CD4-positive, alpha-beta T cell (primary cell): ENCODE measurements around the gene PHKB. TPM values are rescaled to one million over a fixed set of nuclear protein-coding genes. Genes with fewer than 3 reads are reported as not detected.

ENCODE experiments used
- ATAC-seq: fragments of 200-7000 bp; cut with Tn5 transposase; one replicate; pipeline ENCODE4 v1.10.0; 2022; ENCODE audit warnings: mild to moderate bottlenecking; ENCODE audit not compliant: poor library complexity
- CTCF ChIA-PET: fragments of 350-600 bp; sonication (Branson Sonifier 250); formaldehyde crosslinking; loops from one replicate; lab custom pipeline; 2021; ENCODE audit warnings: antibody characterized with exemption, inconsistent platforms; lab: Charles Lee
- POLR2A ChIA-PET: fragments of 350-600 bp; sonication (Branson Sonifier 250); formaldehyde crosslinking; loops from one replicate; lab custom pipeline; 2021; ENCODE audit warnings: antibody characterized with exemption, inconsistent platforms; lab: Charles Lee
- DNase-seq, 14 experiments: peaks; one replicate each; pipeline ENCODE4 v3.0.0-alpha.2; 2013 to 2020; ENCODE audit warnings: mixed read lengths in 2 of 14
- H3K27ac ChIP-seq, 2 donors: one replicate each; pipeline versions ENCODE4 v1.5.1 to v1.7.0; 2013; ENCODE audit warnings: low read length in 2 of 2, low read depth in 1 of 2, mild to moderate bottlenecking in 1 of 2
- H3K27me3 ChIP-seq, 2 experiments: 1 replicate in 1 of 2; 2 replicates in 1 of 2; pipeline versions ENCODE4 v1.6.1 to v1.7.0; 2013; ENCODE audit warnings: low read length in 2 of 2, control low read depth in 1 of 2, mild to moderate bottlenecking in 1 of 2, moderate library complexity in 1 of 2; ENCODE audit not compliant: insufficient read depth in 2 of 2, control insufficient read depth in 1 of 2
- H3K36me3 ChIP-seq: one replicate; pipeline ENCODE4 v1.6.1; 2013; ENCODE audit warnings: low read length, control low read depth; ENCODE audit not compliant: insufficient read depth
- H3K4me1 ChIP-seq: one replicate; pipeline ENCODE4 v1.6.1; 2013; ENCODE audit warnings: low read length, control low read depth; ENCODE audit not compliant: insufficient read depth
- H3K4me3 ChIP-seq: one replicate; pipeline ENCODE4 v1.5.1; 2013; ENCODE audit warnings: mild to moderate bottlenecking, low read length, moderate library complexity
- H3K9me3 ChIP-seq, 2 experiments: 1 replicate in 1 of 2; 2 replicates in 1 of 2; pipeline versions ENCODE4 v1.6.1 to v1.7.0; 2013; ENCODE audit warnings: low read length in 2 of 2, mild to moderate bottlenecking in 2 of 2, control low read depth in 1 of 2, moderate library complexity in 1 of 2; ENCODE audit not compliant: control insufficient read depth in 1 of 2, insufficient read depth in 1 of 2
- H3K27ac Mint-ChIP-seq: one replicate; pipeline ENCODE4 v1.8.0; 2020; ENCODE audit warnings: mixed read lengths
- H3K27me3 Mint-ChIP-seq: one replicate; pipeline ENCODE4 v1.8.0; 2021; ENCODE audit warnings: mixed read lengths
- H3K36me3 Mint-ChIP-seq: one replicate; pipeline ENCODE4 v1.8.0; 2021; ENCODE audit warnings: low read depth, mixed read lengths
- H3K4me1 Mint-ChIP-seq: one replicate; pipeline ENCODE4 v1.8.0; 2021; ENCODE audit warnings: low read depth, mixed read lengths
- H3K4me3 Mint-ChIP-seq: one replicate; pipeline ENCODE4 v1.8.0; 2020; ENCODE audit warnings: mild to moderate bottlenecking, mixed read lengths
- H3K9me3 Mint-ChIP-seq: one replicate; pipeline ENCODE4 v1.8.0; 2020; ENCODE audit warnings: mixed read lengths
- CTCF ChIP-seq: fragments of 200-600 bp; IDR thresholded peaks from one replicate; pipeline ENCODE4 v1.8.0; 2022; ENCODE audit warnings: antibody characterized with exemption, mild to moderate bottlenecking
- intact Hi-C, 2 experiments: fragments of 100-400 bp; cut with DNase I in 1 of 2; cut with micrococcal nuclease in 1 of 2; formaldehyde crosslinking; loops; one replicate each; pipeline versions ENCODE4 v1.15.1 to v1.9.0; 2023 to 2025; cut with DNase I, micrococcal nuclease
- total RNA-seq, 174 experiments: library from RNA in 2 of 174; stranded (reverse) in 2 of 174; gene quantifications; one replicate each; pipeline ENCODE4 v1.2.3 and lab custom pipeline; 2021 to 2026

PHKB gene
- total RNA-seq, 2 experiments from 2014 or later = 28.8 to 31.3 TPM

- Histone ChIP-seq H3K4me1 (no peaks in the 10 kb centered on the region), H3K27ac (no peak overlapping the region), H3K4me3 (no peak overlapping the region), H3K36me3 (no peaks in the 10 kb centered on the region), H3K9me3 (no peaks in the 10 kb centered on the region), H3K27me3 (no peaks in the 10 kb centered on the region)
- DNase-seq (no peak), ATAC-seq (no peak)
- Mint-ChIP-seq H3K9me3 (no peaks in the 10 kb centered on the region), H3K4me3 (no peak overlapping the region), H3K27me3 (peaks cover 9% of the 10 kb centered on the region), H3K27ac (no peak overlapping the region), H3K36me3 (no peaks in the 10 kb centered on the region), H3K4me1 (no peaks in the 10 kb centered on the region)
- intact Hi-C loops = no loop called here
- TF ChIP-seq CTCF = no peak
- ChIA-PET POLR2A (no interaction called here), CTCF (no interaction called here)
Observed at GRCh38 chr16:47728205-47728604, 267.1 kb downstream of the PHKB start.

DNA sequence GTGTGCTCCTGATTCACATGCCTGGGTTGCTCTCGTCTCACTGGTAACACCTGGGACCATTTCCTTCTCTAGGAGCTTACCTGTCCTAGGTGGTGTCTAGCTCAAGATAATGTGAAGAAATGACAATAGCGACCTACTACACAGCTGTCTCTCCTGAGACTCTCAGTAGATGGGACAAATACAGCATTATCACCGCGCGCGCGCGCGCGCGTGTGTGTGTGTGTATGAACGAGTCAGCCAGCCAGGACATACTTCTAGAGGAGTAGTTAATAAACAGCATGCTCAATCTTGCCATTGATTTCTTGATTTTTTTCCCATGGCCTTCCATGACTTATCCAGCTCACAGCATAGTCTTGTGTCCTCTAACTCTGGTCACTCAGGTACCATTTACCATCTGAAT, 268.6 kb downstream of the PHKB start:
- H3K36me3 ChIP-seq = no peaks in the 10 kb centered on the region
- no peaks in the 10 kb centered on the region for H3K9me3 ChIP-seq
- H3K4me1 ChIP-seq = no peaks in the 10 kb centered on the region
- no peaks in the 10 kb centered on the region for H3K4me1 Mint-ChIP-seq
- POLR2A ChIA-PET = no interaction called here
- no peak overlapping the region for H3K4me3 ChIP-seq
- H3K27me3 ChIP-seq = no peaks in the 10 kb centered on the region
- no peak overlapping the region for H3K4me3 Mint-ChIP-seq
- H3K27me3 Mint-ChIP-seq = peaks cover 10% of the 10 kb centered on the region
- H3K9me3 Mint-ChIP-seq = no peaks in the 10 kb centered on the region
- H3K27ac Mint-ChIP-seq = no peak overlapping the region
- H3K27ac ChIP-seq = no peak overlapping the region
- intact Hi-C loops = no loop called here
- ATAC-seq (no peak), DNase-seq (no peak)
- no peaks in the 10 kb centered on the region for H3K36me3 Mint-ChIP-seq
- CTCF ChIA-PET = no interaction called here
- TF ChIP-seq CTCF = no peak

DNA sequence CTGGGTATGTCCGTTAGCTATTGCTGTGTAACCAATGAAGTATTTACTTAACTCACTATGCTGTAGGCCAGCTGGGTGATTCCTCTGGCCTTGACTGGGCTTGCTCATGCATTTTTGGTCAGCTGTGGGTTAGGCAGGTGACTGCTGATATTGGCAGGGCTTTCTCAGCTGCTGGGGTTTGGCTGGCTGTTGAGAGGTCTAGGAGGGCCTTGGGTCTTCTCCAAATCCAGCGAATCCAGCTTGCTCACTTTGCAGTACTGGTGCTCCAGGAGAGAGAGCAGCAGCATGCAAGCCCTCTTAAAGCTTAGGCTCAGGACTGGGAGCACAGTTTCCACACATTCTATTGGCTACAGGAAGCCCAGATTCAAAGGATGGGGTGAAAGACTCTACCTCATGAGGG, 270.1 kb downstream of the PHKB start:
- Mint-ChIP-seq H3K4me1 (no peaks in the 10 kb centered on the region), H3K9me3 (no peaks in the 10 kb centered on the region), H3K36me3 (no peaks in the 10 kb centered on the region), H3K27ac (no peak overlapping the region), H3K4me3 (no peak overlapping the region), H3K27me3 (peaks cover 17% of the 10 kb centered on the region)
- Histone ChIP-seq H3K9me3 (no peaks in the 10 kb centered on the region), H3K27me3 (no peaks in the 10 kb centered on the region), H3K4me1 (no peaks in the 10 kb centered on the region), H3K4me3 (no peak overlapping the region), H3K27ac (no peak overlapping the region), H3K36me3 (no peaks in the 10 kb centered on the region)
- no peak for TF ChIP-seq CTCF
- ATAC-seq (no peak), DNase-seq (no peak)
- intact Hi-C loops = no loop called here
- ChIA-PET CTCF (interaction anchor here (0.9 kb wide), 1 partner anchor 12 kb away, joined by 3 read pairs; no protein-coding TSS in a partner anchor), POLR2A (no interaction called here)
